IPS-18c (cell line): ENCODE data around the gene OTUD3.
"Not testable (repeated sequence)": the region's sequence is repeated elsewhere in the genome, so short reads cannot be mapped to it uniquely, and the experiment has no call there.

Experiments
- H3K4me3 ChIP-seq: 2 replicates; pipeline ENCODE4 v1.7.0; 2013; ENCODE audit warnings: low read depth, mild to moderate bottlenecking, low read length, moderate library complexity; ENCODE audit not compliant: insufficient read depth
- H3K9me3 ChIP-seq: one replicate; pipeline ENCODE4 v1.6.1; 2013; ENCODE audit warnings: mild to moderate bottlenecking, low read length, moderate library complexity; ENCODE audit not compliant: control insufficient read depth, insufficient read depth

Gene OTUD3

DNA sequence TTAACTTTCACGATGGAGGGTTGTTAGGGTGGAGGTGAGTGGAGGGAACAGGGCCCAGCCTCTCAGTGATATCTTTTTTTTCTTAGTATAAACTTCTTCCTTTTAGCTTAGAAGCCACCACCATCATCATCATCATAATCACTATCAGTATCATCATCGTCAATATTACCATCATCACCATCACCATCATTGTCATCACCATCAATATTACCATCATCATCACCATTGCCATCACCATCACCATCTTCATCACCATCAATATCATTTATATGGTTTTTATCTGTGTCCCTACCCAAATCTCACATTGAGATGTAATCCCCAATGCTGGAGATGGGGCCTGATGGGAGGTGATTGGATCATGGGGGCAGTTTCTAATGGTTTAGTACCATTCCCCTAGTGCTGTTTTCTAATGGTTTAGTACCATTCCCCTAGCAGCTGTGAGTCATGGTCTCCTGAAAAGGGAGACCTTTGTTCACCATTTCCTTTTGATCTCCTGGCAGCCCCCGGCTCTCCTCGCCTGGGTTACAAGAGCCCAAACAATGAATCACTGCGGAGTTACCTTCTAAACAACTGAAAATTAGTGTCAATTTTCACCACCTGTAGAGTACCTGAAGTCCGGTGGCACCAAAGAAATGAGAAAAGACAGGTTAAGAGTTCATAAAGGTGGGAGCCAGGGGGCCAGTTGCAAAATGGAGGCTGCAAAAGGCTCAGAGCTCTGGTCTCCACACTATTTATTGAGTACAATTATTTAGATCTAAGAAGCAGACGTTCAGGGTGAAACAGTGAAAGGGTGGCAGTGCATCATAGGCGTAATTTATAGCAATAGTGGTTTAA is 44.3 kb downstream of the OTUD3 start:
- H3K9me3 ChIP-seq, result peaks cover 2% of the 10 kb centered on the region

DNA sequence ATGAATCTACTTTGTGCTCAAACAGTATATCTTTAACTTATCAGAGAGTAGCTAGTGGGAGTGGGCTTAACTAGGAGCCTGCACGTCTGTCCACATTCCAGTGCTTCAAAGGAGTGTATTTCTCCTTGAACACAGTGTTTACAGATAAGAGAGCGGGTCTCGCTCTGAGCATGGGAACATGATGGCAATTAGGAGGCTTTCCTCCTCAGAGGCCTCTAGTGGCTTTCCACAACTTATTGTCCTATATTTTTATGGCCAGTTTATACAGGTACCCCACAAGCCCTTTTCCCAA is 44.9 kb downstream of the OTUD3 start:
- not testable (repeated sequence) for H3K4me3 ChIP-seq, H3K9me3 ChIP-seq

More for the DNA sequence above, 44.3 kb downstream of the OTUD3 start:
- no peak overlapping the region for H3K4me3 ChIP-seq

DNA sequence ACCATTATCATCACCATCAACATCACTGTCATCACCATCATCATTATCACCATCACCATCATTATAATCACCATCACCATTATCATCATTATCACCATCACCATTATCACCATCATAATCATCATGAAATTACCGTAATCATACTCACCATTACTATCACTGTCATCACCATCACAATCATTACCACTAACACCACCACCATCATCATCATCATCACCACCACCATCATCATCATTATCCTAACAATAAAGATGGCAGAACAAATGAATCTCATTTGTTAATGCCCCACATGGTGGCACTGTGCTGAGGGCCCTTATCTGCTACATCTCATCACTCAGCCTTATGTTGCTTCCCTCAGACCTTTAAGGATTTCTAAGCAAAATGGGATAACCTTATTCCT is 50.7 kb downstream of the OTUD3 start:
- Histone ChIP-seq H3K4me3 (no peak overlapping the region), H3K9me3 (peaks cover 3% of the 10 kb centered on the region)

DNA sequence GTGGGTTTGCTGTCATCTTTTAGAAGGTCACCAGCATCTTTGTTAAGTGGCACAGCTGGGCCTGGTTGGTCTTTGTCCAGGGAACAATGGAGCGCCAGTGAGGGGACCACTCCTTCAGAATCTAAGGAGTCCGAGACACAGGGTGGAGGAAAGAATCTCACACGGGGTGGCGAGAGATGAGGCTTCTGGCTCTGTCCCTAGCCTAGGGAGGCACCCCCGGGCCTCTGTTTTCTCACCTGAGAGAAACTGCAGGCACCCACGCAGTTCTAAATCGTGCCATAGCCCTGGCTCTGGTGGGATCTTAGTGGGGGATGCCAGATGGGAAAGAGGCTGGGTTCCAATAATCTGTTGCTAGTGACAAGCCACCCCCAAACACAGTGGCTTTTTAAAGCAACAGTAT is 52.1 kb downstream of the OTUD3 start:
- Histone ChIP-seq H3K4me3 (no peak overlapping the region), H3K9me3 (peaks cover 3% of the 10 kb centered on the region)

DNA sequence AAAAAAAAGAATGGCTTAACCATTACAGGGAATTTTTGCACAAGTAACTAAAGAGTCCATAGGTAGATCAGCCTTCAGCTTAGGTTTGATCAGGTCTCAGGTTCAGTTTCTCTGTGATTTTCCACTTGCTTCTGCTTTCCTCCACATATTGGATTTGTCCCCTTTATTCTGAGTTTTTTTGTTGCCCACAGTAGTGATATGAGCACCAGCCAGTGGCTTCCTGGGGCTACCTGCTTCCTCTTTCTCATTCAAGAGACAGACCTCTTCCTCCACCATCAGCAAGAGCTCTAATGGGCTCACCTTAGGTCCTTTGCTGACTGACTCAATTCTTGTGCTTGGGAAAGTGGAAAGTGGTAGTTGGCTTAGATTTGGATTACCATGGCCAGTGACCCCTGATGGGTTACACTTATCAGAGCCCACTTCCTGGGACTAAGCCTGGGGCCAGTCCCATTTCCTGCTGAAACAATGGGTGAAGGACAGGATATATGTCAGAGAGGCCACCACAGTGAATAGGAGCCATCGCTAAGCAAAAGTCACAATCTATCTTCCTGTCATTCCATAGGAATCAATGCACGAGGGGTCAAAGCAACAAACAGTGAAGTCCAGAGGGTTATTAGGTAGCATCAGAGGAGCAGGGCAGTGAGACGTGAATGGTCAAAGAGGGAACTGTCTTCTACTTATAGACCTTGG is 54.0 kb downstream of the OTUD3 start:
- no peak overlapping the region for H3K4me3 ChIP-seq
- peaks cover 3% of the 10 kb centered on the region for H3K9me3 ChIP-seq

DNA sequence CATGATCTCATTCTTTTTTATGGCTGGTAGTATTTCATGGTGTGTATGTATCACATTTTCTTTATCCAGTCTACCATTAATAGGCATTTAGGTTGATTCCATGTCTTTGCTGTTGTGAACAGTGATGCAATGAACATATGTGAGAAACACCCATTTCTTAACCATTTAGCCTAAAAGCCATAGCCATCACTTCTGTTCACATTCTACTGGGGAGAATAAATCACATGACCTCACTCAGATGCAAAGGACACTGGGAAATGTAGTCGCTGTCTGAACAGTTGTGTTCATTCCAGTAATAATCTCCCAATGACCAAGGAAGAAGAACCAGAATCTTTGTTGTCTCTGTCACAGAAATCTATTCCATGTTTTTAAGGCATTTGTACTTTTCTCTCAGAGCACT is 56.3 kb downstream of the OTUD3 start:
- H3K9me3 ChIP-seq, result no peaks in the 10 kb centered on the region
- H3K4me3 ChIP-seq, result no peak overlapping the region

DNA sequence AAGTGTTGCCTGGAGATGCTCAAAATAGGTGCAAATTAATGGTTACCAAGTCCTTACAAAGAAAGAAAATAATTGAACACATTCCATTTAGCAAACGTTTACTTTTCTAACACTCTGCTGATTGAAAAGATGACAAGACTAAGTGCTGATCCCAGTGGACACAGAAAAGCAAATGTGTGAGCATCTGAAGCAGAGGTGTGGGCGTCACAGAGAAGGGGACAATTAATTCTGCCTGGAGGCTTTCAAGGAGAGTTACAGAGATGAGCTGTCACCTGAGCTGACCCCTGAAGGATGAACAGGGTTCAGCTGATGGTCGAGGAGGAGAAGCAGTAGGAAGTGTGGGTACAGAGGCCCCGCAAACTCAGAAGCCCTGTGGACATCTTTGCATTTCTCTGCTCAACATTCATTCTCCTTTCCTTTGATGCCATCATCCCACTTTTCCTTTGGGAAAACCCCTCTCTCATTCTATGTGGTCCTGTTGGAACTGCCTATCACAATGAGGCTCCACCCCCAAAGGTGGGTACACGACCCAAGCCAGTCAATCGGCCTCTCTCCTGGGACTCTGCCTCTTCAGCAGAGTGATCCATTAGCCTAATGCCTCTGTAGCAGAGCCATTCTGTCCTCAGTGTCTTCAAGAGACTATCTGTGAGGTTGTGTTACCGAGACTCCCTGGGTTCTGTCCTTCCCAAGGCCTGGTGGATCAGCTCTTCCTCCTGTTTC is 58.5 kb downstream of the OTUD3 start:
- Histone ChIP-seq H3K4me3 (no peak overlapping the region), H3K9me3 (no peaks in the 10 kb centered on the region)

DNA sequence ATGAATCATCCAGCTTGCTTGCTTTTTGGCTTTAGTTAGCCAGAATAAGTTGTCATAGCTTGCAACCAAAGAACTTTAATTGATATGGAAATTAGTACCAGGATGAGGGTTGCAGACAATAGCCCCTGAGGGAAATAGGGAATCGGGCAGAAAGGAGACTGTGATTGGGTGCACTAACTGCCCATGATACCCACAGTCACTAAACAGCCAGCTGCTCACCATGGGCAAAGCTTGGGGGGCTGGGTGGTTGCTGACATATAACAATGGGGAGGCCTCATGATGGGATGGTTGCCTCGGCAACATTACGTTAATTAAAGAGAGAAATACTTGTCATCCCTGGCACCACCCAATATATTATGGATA is 59.0 kb downstream of the OTUD3 start:
- no peak overlapping the region for H3K4me3 ChIP-seq
- H3K9me3 ChIP-seq, result no peaks in the 10 kb centered on the region

DNA sequence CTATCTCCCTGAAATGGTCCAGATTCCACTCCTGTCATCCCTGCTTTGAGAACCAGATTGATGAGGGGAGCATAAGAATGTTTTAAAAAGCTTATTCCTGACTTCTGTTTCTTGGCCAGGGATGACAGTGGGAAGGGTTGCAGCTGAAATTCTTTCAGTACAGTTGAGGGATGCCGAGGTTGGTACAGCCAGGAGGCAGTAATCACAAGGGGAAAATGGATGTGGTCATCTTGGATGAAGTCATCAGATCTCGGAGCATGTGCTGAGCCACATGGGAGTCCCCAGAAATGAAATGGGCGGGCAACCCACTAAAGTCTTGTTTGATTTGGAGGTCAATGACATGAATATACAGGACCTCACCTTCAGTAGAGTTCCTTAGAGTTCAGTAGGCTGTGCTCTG is 59.9 kb downstream of the OTUD3 start:
- H3K9me3 ChIP-seq, result no peaks in the 10 kb centered on the region
- H3K4me3 ChIP-seq, result no peak overlapping the region

DNA sequence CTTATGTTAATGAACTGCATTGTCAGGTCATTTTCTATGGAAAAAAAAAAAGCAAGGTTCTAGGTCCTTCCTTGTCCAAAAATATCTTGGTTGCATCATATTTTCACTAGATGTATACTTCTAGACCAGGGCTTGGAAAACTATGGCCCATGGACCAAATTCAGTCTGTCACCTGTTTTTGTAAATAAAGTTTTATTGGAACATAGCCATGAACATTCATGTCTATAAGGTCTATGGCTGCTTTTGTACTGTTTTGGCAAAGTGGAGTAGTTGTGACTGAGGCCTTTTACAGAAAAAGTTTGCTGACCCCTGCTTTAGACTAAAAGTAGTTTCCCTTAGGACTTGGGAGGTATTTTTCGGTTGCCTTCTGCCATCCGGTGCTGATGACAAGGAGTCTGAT is 60.5 kb downstream of the OTUD3 start:
- Histone ChIP-seq H3K9me3 (no peaks in the 10 kb centered on the region), H3K4me3 (no peak overlapping the region)

DNA sequence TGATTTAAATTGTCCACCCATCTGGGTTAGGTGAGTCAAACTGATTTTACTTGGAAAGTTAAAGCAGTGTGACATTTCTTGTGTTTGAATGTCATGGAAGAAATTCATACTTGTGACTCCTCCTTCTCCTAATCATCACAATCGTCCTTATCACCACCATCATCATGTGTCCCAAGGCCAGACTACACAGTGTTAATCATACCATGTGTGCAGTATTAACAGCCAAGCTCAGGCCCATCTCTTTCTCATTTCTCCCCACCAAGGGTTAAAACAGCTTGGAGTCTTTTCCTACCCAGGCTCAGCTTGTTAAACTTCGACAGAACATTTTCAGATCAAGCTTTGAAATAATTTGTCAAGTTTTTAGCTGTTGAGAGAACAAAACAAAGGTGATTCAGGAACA is 63.7 kb downstream of the OTUD3 start:
- H3K4me3 ChIP-seq, result no peak overlapping the region
- no peaks in the 10 kb centered on the region for H3K9me3 ChIP-seq

DNA sequence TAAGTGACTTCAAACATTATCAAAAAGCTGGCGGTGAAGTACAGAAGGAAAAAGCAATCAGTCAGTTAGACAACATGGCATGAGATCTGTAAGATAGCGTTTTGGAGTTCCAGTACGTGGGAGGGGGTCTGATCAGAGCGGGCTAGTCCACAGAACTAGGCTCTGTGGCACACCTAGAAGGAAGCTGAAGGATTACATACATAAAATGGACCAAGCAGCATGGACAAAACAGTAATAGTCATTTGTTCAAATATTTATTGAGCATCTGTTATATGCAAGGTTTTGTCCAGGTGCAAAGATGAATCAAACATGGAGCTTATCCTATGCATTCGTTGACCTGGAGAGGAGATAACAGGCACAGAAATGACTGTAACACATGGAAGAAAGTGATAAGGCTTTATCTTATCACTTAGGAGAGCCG is 64.1 kb downstream of the OTUD3 start:
- Histone ChIP-seq H3K4me3 (no peak overlapping the region), H3K9me3 (no peaks in the 10 kb centered on the region)

DNA sequence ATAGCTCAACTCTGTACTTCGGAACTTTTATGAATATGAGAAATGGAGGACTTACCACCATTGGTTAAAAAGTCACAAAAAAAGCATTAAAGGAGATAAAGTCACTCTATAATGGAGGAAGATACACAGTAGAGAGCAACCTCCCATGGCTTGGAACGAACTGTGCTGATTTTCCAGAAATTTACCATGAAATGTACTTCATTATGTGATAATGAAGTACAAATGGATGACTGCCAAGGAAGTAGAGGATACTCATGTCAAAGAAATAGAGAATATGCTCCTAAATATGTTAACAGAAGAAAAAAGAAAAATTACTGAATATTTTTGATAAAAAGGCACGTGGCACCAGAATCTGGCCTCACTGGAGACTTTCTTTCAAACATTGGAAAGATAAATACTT is 64.8 kb downstream of the OTUD3 start:
- Histone ChIP-seq H3K9me3 (no peaks in the 10 kb centered on the region), H3K4me3 (no peak overlapping the region)

DNA sequence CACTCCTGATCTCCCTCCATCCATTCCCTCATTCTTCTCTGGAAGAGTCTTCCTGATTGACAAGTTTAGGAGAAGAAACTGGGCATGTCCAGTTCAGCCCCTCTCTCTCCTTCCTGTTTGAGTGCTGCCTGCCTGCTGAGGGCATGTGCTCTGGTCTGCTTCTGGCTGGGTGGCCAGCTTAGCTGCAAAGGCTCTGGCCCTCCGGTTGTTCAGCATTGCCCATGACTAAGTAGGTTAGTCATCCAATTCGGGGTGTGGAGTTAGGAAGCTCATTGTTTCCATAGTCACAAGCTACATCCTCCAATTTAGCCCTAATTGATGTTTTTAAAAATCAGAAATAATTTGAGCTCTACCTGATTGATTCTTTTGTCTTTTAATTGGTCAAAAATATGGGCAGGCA is 66.8 kb downstream of the OTUD3 start:
- Histone ChIP-seq H3K9me3 (peaks cover 5% of the 10 kb centered on the region), H3K4me3 (no peak overlapping the region)

DNA sequence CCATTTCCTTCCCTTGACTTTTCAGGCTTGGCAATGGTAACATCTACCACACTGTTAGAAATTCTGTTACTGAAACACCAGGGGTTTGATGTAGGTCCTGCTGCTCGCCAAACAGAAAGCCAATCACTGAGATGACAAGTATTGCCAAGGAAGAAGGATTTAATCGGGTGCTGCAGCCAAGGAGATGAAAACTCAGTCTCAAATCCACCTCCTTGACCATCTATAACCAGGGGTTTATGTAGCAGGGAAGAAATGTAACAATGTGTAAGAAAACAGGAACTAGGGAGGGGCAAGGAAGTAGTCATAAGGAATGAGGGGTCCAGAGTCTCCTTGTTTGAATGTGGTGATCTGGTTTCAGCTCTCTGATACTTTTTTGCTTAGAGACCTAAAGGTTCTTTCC is 71.9 kb downstream of the OTUD3 start:
- Histone ChIP-seq H3K4me3 (no peak overlapping the region), H3K9me3 (peaks cover 5% of the 10 kb centered on the region)

DNA sequence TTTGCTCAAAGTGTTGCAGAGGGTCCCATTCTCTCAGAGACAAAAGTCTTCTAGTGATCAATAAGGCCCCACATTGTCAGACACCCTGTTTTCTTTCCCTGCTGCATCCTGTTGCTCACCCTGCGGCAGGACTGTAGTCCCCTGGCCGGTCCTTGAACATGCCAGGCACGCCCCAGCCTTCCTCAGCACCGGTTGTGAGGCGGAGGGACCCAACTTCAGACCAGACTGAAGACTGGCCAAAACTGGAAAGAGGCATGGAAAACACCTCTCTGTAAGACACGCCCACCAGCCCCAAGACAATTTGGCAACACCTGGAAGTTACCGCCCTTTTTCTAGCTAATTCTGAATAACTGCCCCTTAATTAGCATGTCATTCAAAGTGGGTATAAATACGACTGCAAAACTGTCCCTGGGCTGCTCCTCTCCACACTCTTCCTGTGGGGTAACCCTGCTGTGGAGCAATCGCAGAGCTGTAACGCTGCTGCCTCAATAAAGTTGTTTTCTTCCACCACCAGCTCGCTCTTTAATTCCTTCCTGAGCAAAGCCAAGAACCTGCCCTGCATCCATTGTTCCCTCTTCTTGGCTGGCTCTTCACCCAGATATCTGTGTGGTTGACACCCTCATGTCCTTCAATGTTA is 73.5 kb downstream of the OTUD3 start:
- H3K4me3 ChIP-seq, result no peak overlapping the region
- peaks cover 5% of the 10 kb centered on the region for H3K9me3 ChIP-seq

DNA sequence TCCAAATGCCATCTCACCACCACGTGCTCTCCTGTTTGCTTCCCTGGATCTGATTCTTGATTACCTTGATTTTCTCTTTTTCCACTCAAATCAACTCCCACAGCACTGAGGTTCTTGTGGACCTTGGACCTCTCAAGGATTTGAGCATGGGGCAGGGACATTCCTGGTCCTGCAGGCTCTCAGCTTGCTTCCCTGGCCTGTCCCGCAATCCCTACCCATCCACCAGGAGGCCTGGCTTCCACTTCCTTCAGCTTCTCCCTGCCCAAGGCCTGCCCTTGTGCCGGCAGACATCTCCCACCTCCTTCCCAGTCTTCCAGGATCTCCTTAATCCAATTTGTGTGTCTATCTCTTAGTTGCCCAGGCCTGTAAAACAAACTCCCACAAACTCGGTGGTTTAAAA is 75.6 kb downstream of the OTUD3 start:
- peaks cover 7% of the 10 kb centered on the region for H3K9me3 ChIP-seq
- H3K4me3 ChIP-seq, result no peak overlapping the region

DNA sequence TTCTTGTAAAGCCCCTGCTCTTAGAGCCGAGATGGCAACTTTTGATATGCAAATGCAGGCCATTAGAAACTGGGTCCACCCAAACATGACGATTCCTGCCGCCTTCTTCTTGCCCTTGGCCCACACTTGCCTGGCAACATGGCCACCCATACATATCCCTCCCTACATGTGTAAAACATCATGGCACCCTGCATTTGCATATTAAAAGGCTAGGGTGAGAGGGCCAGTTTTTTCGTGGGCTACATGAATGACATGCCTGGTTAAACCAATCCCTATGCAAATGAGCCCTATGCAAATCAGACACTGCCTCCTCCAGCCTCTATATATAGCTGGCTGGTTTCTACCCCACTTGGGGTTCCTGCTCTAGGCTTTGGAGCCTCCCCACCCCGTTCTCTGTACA is 78.4 kb downstream of the OTUD3 start:
- H3K4me3 ChIP-seq, result no peak overlapping the region
- H3K9me3 ChIP-seq, result peaks cover 8% of the 10 kb centered on the region
